Measurements from ENCODE around the gene DENR. TPM values are rescaled to one million over a fixed set of nuclear protein-coding genes. Genes with fewer than 3 reads are reported as not detected.
"Not testable (repeated sequence)": the region's sequence is repeated elsewhere in the genome, so short reads cannot be mapped to it uniquely, and the experiment has no call there.

The DENR gene
- total RNA-seq, 1 donor from 2014 or later = 32.7 TPM

- intact Hi-C loops (cut with DNase I) = no loop called here
- DNase-seq (ENCODE audit: low spot score) (no peak), ATAC-seq (no peak)
Observed at GRCh38 chr12:122803937-122804336, 51.3 kb downstream of the DENR start.

- DNase-seq (ENCODE audit: low spot score); ATAC-seq; intact Hi-C loops (cut with DNase I): not testable (repeated sequence)
Observed at GRCh38 chr12:122804957-122805356, 52.3 kb downstream of the DENR start.

- intact Hi-C loops (cut with DNase I) = no loop called here
- no peak for ATAC-seq
- no peak for DNase-seq (ENCODE audit: low spot score)
Observed at GRCh38 chr12:122807651-122808050, 55.0 kb downstream of the DENR start.

GRCh38 chr12:122811777-122812176 lies 59.2 kb downstream of the DENR start:
- ATAC-seq (no peak), DNase-seq (ENCODE audit: low spot score) (no peak)
- intact Hi-C loops (cut with DNase I) = no loop called here

- no peak for DNase-seq (ENCODE audit: low spot score)
- no peak for ATAC-seq
- intact Hi-C loops (cut with DNase I) = no loop called here
Observed at GRCh38 chr12:122813310-122813713, 60.7 kb downstream of the DENR start.

GRCh38 chr12:122819209-122819785 lies 66.7 kb downstream of the DENR start:
- ATAC-seq = no peak
- no peak for DNase-seq (ENCODE audit: low spot score)
- intact Hi-C loops (cut with DNase I) = no loop called here

GRCh38 chr12:122820138-122820537 lies 67.5 kb downstream of the DENR start:
- intact Hi-C loops (cut with DNase I) = no loop called here
- ATAC-seq (no peak), DNase-seq (ENCODE audit: low spot score) (no peak)

Other genes starting within 250 kb of the DENR start
- 93.1 TPM for gene RSRC2, start 225.9 kb upstream of the DENR start, total RNA-seq
- gene KNTC1, start 225.6 kb upstream of the DENR start, total RNA-seq = 11.3 TPM
- 2.6 TPM for gene HCAR2, start 49.5 kb upstream of the DENR start, total RNA-seq
- gene HCAR3, start 36.0 kb upstream of the DENR start, total RNA-seq = 3.5 TPM
- gene HCAR1, start 22.0 kb upstream of the DENR start, total RNA-seq = 1.4 TPM
- gene CCDC62, start 21.7 kb downstream of the DENR start, total RNA-seq = 0.89 TPM
- gene HIP1R, start 82.6 kb downstream of the DENR start, total RNA-seq = 14.3 TPM
- gene VPS37B, start 143.3 kb downstream of the DENR start, total RNA-seq = 24.8 TPM
- gene ABCB9, start 213.6 kb downstream of the DENR start, total RNA-seq = 7.3 TPM
- gene OGFOD2, start 222.4 kb downstream of the DENR start, total RNA-seq = 12.8 TPM
- gene ARL6IP4, start 227.9 kb downstream of the DENR start, total RNA-seq = 136 TPM

All from sciatic nerve (tissue), 2 donors.